Rectal smooth muscle tissue (tissue), 1 donor: ENCODE measurements around the gene HOXA6.

Experiments used
- H3K27ac ChIP-seq: one replicate; pipeline ENCODE4 v1.7.0; 2013; ENCODE audit warnings: low read depth, low read length, inconsistent platforms
- H3K27me3 ChIP-seq: one replicate; pipeline ENCODE4 v1.7.0; 2013; ENCODE audit warnings: low read length; ENCODE audit not compliant: control insufficient read depth, insufficient read depth
- H3K36me3 ChIP-seq: one replicate; pipeline ENCODE4 v1.7.0; 2013; ENCODE audit warnings: low read length; ENCODE audit not compliant: control insufficient read depth, insufficient read depth
- H3K4me1 ChIP-seq: one replicate; pipeline ENCODE4 v1.7.0; 2013; ENCODE audit warnings: low read length; ENCODE audit not compliant: control insufficient read depth, insufficient read depth
- H3K4me3 ChIP-seq: one replicate; pipeline ENCODE4 v1.7.0; 2013; ENCODE audit warnings: low read length
- H3K9ac ChIP-seq: one replicate; pipeline ENCODE4 v1.7.0; 2013; ENCODE audit warnings: low read length

HOXA6 gene

DNA sequence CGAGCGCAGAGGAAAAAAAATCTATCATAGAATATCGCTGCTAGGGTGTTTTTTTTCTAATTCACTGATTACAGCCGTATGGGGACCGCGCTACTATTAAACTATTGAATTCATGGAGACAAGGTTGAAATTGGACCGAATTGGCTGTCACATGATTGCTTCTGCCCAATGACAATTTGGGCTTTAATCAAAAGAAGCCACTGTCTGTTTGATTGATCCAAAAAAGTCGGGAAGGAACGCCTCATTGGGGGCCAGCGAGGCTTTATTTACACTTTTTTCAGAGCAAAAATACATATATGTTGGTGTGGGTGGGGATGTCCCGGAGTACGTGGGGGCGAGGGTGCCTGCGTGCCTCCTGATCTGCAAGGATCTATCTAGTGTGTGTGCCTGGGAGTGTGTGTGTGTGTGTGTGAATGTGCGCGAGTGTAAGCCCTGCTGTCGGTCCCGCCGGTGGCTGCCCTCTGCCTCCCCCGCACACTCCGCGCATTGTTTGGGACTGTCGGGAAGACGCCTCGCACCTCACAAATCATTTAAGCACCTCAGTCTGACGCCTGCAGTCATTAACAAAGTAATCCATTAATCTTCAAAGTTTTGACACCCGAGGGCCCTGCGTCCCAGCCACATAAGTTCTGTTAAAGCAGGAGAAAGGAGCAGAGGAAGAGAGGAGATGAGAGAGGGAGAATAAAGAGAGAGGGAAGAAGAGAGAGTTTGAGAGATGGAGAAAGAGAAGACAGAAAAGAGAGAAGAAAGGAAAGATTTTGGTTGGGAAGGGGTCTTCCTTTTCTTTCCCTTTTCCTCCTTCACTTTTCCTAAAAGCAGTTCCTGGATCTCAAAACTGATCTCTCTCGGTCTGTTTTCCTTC is 44.8 kb downstream of the HOXA6 start, which contains the start of gene HOXA2:
Gene HOXA2 (minus strand): TSS at position 103 of the 862 bp plus-strand sequence. CDS start 183 bp downstream, outside the sequence.
- Histone ChIP-seq H3K27ac (peak within 1 kb of the TSS; percentile 84), H3K9ac (no peak within 1 kb of the TSS), H3K4me3 (peak within 1 kb of the TSS; percentile 62), H3K4me1 (peaks cover 13% of the 10 kb centered on the region), H3K27me3 (no peaks in the 10 kb centered on the region), H3K36me3 (peaks cover 4% of the 10 kb centered on the region)

- no peaks in the 10 kb centered on the region for H3K27me3 ChIP-seq
These were observed 45.5 kb downstream of the HOXA6 start for GRCh38 chr7:27101957-27102580.

GRCh38 chr7:27101171-27101956 is 46.2 kb downstream of the HOXA6 start:
- peak overlapping the region; percentile 84 for H3K27ac ChIP-seq

More at GRCh38 chr7:27101957-27102580, 45.5 kb downstream of the HOXA6 start:
- H3K27ac ChIP-seq: peak overlapping the region; percentile 84
- peak overlapping the region; percentile 62 for H3K4me3 ChIP-seq
- peaks cover 21% of the 10 kb centered on the region for H3K4me1 ChIP-seq
- peaks cover 4% of the 10 kb centered on the region for H3K36me3 ChIP-seq
- H3K9ac ChIP-seq: no peak overlapping the region

DNA sequence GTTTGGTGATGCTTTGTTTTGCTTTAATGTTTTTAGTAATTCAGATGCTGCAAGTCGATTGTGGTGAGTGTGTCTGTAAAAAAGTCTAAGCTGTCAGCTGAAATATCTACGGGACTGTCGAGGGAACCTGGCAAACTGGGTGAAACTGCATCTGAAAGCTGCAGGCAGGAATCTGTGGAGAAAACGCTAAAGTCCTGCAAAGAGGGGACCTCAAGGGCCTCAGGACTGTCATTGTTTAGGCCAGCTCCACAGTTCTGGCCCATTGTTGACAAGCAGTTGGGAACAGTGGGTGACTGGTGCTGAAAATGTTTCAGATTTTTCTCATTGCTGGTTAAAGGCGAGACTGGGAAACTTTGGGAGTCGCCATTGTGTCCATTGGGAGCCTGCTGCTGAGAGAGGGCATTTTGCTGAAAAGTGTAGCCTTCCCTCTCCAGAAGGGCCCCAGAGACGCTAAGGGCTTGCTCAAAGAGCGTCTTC is 46.8 kb downstream of the HOXA6 start:
- Histone ChIP-seq H3K27ac (peak overlapping the region; percentile 84), H3K9ac (peak overlapping the region; percentile 29), H3K36me3 (peaks cover 4% of the 10 kb centered on the region), H3K27me3 (no peaks in the 10 kb centered on the region), H3K4me3 (peak overlapping the region; percentile 62), H3K4me1 (peaks cover 22% of the 10 kb centered on the region)

More at GRCh38 chr7:27101171-27101956, 46.2 kb downstream of the HOXA6 start:
- H3K4me3 ChIP-seq: peak overlapping the region; percentile 62
- peaks cover 22% of the 10 kb centered on the region for H3K4me1 ChIP-seq
- peaks cover 4% of the 10 kb centered on the region for H3K36me3 ChIP-seq
- H3K27me3 ChIP-seq: no peaks in the 10 kb centered on the region
- peak overlapping the region; percentile 29 for H3K9ac ChIP-seq

DNA sequence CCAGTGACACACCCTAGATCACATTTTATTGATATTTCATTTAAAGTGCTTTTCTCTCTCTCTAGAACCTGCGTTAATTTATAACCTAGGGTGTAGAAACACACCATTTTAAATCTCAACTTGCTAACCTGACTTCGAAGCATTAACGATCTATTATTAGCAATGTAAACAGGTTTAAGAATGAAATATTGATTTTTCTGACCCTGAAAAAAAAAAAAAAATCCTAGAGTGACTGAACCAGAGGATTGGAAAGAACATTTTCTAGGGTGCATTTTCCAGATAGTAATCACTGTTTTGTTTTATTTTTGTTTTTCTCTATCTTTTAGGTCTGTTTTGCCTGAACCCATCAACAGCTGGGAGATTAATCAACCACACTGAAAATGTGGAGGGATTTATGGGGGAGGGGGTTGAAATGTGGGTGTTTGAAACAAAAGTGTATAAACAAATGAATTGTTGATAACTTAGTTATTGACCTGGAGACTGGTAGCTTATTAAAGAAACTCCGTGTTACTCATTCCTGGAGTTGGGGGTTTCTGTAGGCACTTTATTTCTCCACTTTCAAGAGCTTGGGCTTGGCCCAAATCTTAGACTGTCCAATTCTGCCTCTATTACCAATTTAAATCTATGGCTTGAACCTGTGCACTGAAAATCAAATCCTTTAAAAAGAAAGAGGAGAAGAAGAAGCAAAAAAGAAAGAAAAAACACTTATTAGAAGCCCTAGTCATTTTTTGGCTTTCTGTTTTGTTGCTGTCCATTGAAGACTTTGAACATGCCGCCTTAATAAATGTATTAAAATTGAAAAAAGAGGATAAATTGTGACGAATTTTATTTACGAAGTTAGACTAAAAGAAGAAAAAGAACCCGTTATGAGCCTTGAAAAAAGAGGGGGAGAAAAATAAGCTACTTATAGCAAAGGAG is 47.9 kb downstream of the HOXA6 start:
- no peaks in the 10 kb centered on the region for H3K27me3 ChIP-seq
- H3K4me3 ChIP-seq: peak overlapping the region; percentile 95
- peaks cover 4% of the 10 kb centered on the region for H3K36me3 ChIP-seq
- H3K27ac ChIP-seq: peak overlapping the region; percentile 89
- no peak overlapping the region for H3K9ac ChIP-seq
- H3K4me1 ChIP-seq: peaks cover 22% of the 10 kb centered on the region

- Histone ChIP-seq H3K27ac (peak overlapping the region; percentile 89), H3K27me3 (no peaks in the 10 kb centered on the region), H3K36me3 (peaks cover 4% of the 10 kb centered on the region), H3K9ac (peak overlapping the region; percentile 4), H3K4me3 (peak overlapping the region; percentile 95), H3K4me1 (peaks cover 22% of the 10 kb centered on the region)
These were observed 48.8 kb downstream of the HOXA6 start for GRCh38 chr7:27098578-27099451.

DNA sequence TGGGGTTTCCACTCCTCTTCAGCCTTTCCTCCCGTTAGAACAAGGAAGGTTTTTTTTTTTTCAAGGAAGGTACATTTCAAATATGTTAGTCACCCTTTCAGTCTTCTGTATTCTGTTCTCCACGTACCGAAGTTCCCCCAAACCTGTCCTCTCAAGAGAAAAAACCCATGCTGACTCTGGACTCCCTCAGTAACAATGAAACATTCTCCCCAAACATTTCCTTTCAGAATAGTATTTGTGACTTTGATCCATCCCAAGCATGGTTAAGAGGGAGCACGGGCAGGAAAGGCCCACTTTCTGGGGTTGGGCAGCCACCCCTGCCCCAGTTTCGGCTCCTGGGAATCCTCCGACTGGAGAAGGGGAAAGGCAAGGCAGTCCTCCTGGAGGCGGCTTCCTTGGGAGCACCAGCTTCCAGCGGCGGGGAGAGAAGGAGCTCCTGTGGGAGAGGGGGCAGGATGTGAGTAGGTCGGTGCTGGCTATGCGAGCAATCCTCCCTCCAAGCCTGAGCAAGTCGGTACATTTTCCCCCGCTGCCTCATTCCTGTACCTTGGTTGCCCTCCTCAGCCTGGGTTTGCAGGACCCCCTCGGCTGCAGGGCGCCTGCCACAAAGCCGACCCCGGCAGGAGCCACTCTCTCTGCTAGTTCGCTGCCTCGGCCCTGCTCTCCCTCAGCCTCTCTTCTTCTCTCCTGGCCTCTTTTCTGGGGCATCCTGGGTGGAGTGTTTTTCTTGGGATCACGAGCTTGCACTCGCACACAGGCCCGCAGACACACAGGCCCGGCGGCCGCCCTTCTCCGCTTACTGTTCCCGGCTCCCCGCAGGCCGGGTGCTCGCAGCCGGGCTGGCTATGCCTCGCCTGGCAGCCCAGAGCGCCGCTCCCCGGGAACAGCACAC is 49.6 kb downstream of the HOXA6 start:
- H3K27ac ChIP-seq: peak overlapping the region; percentile 89
- peak overlapping the region; percentile 4 for H3K9ac ChIP-seq
- peaks cover 4% of the 10 kb centered on the region for H3K36me3 ChIP-seq
- H3K27me3 ChIP-seq: no peaks in the 10 kb centered on the region
- H3K4me3 ChIP-seq: peak overlapping the region; percentile 95
- peaks cover 22% of the 10 kb centered on the region for H3K4me1 ChIP-seq

DNA sequence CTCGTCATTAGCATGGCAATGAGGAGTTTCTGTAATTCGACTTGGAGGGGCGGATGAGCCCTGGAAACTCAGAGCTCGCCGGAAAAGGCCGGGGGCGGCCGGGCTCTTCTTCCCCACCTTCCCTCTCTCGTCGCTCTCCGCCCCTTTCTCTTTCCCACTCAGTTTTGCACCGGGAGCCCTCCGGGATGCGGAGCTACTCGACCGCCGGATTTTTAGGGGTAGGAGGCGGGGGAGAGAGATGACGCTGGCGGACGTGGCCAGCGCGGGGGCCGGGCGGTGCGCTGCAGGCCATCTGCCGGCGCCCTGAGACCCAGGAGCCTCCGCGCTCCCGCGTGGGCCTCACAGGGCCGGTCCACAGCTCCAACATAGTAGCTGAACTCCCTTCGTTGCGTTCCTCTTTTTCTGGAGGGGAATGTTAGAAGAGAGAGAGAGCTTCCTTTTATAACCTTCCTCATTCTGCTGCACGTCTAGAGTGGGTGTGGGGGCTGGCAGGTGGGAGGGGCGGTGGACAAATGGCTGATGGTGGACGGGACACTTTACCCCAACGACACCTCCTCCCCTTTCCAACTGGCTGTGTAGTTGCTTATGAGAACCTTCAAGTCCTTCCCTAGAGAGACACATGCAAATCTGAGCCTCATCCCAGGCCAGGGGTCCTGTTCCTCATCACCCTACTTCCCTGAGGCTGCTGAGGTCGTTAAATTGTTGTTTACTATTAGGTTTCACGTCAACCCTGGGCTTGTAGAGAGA is 50.6 kb downstream of the HOXA6 start:
- H3K9ac ChIP-seq: peak overlapping the region; percentile 80
- no peaks in the 10 kb centered on the region for H3K27me3 ChIP-seq
- peak overlapping the region; percentile 89 for H3K27ac ChIP-seq
- H3K36me3 ChIP-seq: peaks cover 4% of the 10 kb centered on the region
- H3K4me1 ChIP-seq: peaks cover 22% of the 10 kb centered on the region
- peak overlapping the region; percentile 95 for H3K4me3 ChIP-seq

GRCh38 chr7:27095897-27096767 is 51.4 kb downstream of the HOXA6 start, which contains the start of gene HOXA1:
HOXA1 (minus strand) TSS chr7:27096000; CDS start chr7:27095912, 88 bp downstream.
- Histone ChIP-seq H3K27me3 (no peaks in the 10 kb centered on the region), H3K4me1 (peaks cover 22% of the 10 kb centered on the region), H3K4me3 (peak within 1 kb of the TSS; percentile 95), H3K36me3 (peaks cover 4% of the 10 kb centered on the region), H3K27ac (peak within 1 kb of the TSS; percentile 89), H3K9ac (peak within 1 kb of the TSS; percentile 80)
